Esophagus muscularis mucosa (tissue), 4 donors: Measurements from ENCODE around the gene NOXA1. TPM values are rescaled to one million over a fixed set of nuclear protein-coding genes. Genes with fewer than 3 reads are reported as not detected.

Experiments
- DNase-seq: peaks from one replicate; pipeline ENCODE4 v3.0.0-alpha.2; 2017; ENCODE audit errors: extremely low spot score
- H3K27ac ChIP-seq, 4 donors: fragments of 200-600 bp; sonication (generic); replicated peaks in 1 of 4; 1 replicate in 3 of 4; 2 replicates in 1 of 4; pipeline ENCODE4 v1.5.1; 2016 to 2019; ENCODE audit warnings: mild to moderate bottlenecking in 1 of 4
- H3K27me3 ChIP-seq, 4 donors: fragments of 200-600 bp; sonication (generic); one replicate each; pipeline versions ENCODE4 v1.5.1 to v1.6.0; 2016 to 2019
- H3K36me3 ChIP-seq, 4 donors: fragments of 200-600 bp; sonication (generic); one replicate each; pipeline ENCODE4 v1.5.1; 2016 to 2019
- H3K4me1 ChIP-seq, 4 donors: fragments of 200-600 bp; sonication (generic); one replicate each; pipeline ENCODE4 v1.5.1; 2016 to 2019
- H3K4me3 ChIP-seq, 4 donors: fragments of 200-600 bp; sonication (generic); 1 replicate in 2 of 4; 2 replicates in 2 of 4; pipeline ENCODE4 v1.5.1; 2016 to 2019; ENCODE audit warnings: mild to moderate bottlenecking in 4 of 4, moderate library complexity in 1 of 4
- H3K9me3 ChIP-seq, 4 donors: fragments of 200-600 bp; sonication (generic); 1 replicate in 3 of 4; 2 replicates in 1 of 4; pipeline ENCODE4 v1.5.1; 2016 to 2019
- EP300 ChIP-seq: sonication (generic); formaldehyde crosslinking; IDR thresholded peaks from one replicate; pipeline ENCODE4 v1.6.1; 2017; ENCODE audit warnings: antibody characterized with exemption
- POLR2A ChIP-seq: fragments of 450-650 bp; IDR thresholded peaks from one replicate; pipeline ENCODE4 v1.6.1; 2017; ENCODE audit warnings: antibody characterized with exemption, moderate library complexity, mild to moderate bottlenecking, low read depth
- POLR2AphosphoS5 ChIP-seq, 2 donors: sonication (generic); formaldehyde crosslinking; IDR thresholded peaks; one replicate each; pipeline ENCODE4 v1.6.1; 2017; ENCODE audit warnings: antibody characterized with exemption in 2 of 2
- WGBS: methylation state at CpG from one replicate; pipeline ENCODE4 v1.1.5; 2018; 5-methylcytosine and 5-hydroxymethylcytosine counted together
- intact Hi-C: fragments of 100-400 bp; cut with DNase I; formaldehyde crosslinking; loops from one replicate; pipeline ENCODE4 v1.15.1; 2023
- total RNA-seq, 4 donors: library from RNA; depleted of rRNA; stranded (reverse); fragments of >200 nt; gene quantifications; one replicate each; pipeline versions ENCODE4 v1.1.0 to v1.2.1, GENCODE V29; 2016
- TF ChIP-seq, protein P1 (sequence below), 3 experiments: fragments of 200-600 bp in 2 of 3; fragments of 450-650 bp in 1 of 3; sonication (generic) in 2 of 3; IDR thresholded peaks; one replicate each; pipeline ENCODE4 v1.5.1; 2017 to 2019; ENCODE audit warnings: antibody characterized with exemption in 3 of 3, mild to moderate bottlenecking in 2 of 3, moderate library complexity in 1 of 3

NOXA1 gene
- total RNA-seq, 4 donors from 2014 or later = 2.1 to 4.0 (median 3.0) TPM

DNA sequence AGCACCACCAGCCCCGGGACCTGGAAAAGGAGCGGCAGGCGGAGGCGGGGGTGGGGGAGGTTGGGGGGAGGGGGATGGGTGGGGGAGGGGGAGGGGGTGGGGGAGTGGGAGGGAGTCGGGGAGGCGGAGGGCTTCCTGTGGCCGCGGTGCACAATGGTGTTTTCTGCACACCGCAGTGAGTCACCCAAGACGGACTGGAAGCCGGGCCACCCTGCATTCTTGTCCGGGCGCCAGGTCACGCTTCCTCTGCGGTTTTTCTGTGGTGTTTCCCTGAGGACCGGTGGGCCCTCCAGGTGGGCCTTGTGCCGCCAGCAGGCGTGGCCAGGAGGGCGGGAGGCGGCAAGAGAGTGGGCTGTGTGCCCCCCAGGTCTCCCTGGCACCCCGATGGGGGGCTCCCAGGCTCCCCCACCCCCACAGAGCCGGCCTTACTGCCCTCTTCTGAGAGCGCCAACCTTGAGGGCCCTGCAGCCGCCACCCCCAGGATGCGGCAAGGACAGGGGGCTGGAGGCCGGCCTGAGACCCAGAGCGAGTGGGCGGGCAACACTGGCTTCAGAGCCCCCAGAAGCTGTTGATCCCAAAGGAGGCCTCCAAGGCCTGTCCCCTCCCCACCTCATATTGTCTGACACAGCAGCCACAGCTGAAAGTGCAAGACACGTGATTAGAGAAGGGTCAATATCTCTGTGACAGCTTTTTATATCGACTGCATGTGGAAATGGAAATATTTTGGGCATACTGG is 11.4 kb upstream of the NOXA1 start:
- peak overlapping the region; percentile 69 to 75 (median 72) for H3K27ac ChIP-seq
- no peak for TF ChIP-seq EP300
- TF ChIP-seq, protein P1, sequence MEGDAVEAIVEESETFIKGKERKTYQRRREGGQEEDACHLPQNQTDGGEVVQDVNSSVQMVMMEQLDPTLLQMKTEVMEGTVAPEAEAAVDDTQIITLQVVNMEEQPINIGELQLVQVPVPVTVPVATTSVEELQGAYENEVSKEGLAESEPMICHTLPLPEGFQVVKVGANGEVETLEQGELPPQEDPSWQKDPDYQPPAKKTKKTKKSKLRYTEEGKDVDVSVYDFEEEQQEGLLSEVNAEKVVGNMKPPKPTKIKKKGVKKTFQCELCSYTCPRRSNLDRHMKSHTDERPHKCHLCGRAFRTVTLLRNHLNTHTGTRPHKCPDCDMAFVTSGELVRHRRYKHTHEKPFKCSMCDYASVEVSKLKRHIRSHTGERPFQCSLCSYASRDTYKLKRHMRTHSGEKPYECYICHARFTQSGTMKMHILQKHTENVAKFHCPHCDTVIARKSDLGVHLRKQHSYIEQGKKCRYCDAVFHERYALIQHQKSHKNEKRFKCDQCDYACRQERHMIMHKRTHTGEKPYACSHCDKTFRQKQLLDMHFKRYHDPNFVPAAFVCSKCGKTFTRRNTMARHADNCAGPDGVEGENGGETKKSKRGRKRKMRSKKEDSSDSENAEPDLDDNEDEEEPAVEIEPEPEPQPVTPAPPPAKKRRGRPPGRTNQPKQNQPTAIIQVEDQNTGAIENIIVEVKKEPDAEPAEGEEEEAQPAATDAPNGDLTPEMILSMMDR (IDR thresholded peaks at IDR 0.05) = no peak
- no peak for TF ChIP-seq POLR2A
- TF ChIP-seq POLR2AphosphoS5 (IDR thresholded peaks at IDR 0.05) = peak in 1 of 2 donors; percentile 59
- 61% methylated on average over 18 of the region's 30 CpGs for WGBS
- H3K4me3 ChIP-seq = peak overlapping the region in 2 of 4 donors; percentile 5 to 35
- H3K4me1 ChIP-seq = peaks cover 29 to 41% (median 37%) of the 10 kb centered on the region in 4 donors
- peaks cover 0 to under 1% (median 0%) of the 10 kb centered on the region in 4 donors for H3K36me3 ChIP-seq
- no peaks in the 10 kb centered on the region for H3K9me3 ChIP-seq
- no peak for DNase-seq
- intact Hi-C loops = no loop called here
- H3K27me3 ChIP-seq = peaks cover 0 to under 1% (median 0%) of the 10 kb centered on the region in 4 donors

- WGBS = 87% methylated on average over 10 of the region's 10 CpGs
- intact Hi-C loops = no loop called here
- H3K4me3 ChIP-seq = no peak overlapping the region
- no peak for DNase-seq
- H3K36me3 ChIP-seq = peaks cover 0 to 7% (median 0%) of the 10 kb centered on the region in 4 donors
- H3K27me3 ChIP-seq = no peaks in the 10 kb centered on the region
- H3K9me3 ChIP-seq = no peaks in the 10 kb centered on the region
- TF ChIP-seq, protein P1 (IDR thresholded peaks at IDR 0.05) = no peak
- TF ChIP-seq POLR2AphosphoS5 (IDR thresholded peaks at IDR 0.05) = no peak
- TF ChIP-seq EP300 = no peak
- TF ChIP-seq POLR2A = no peak
- H3K27ac ChIP-seq = peak overlapping the region; percentile 69 to 75 (median 72)
- H3K4me1 ChIP-seq = peaks cover 23 to 41% (median 34%) of the 10 kb centered on the region in 4 donors
These were observed 10.8 kb upstream of the NOXA1 start for GRCh38 chr9:137412431-137412830.

DNA sequence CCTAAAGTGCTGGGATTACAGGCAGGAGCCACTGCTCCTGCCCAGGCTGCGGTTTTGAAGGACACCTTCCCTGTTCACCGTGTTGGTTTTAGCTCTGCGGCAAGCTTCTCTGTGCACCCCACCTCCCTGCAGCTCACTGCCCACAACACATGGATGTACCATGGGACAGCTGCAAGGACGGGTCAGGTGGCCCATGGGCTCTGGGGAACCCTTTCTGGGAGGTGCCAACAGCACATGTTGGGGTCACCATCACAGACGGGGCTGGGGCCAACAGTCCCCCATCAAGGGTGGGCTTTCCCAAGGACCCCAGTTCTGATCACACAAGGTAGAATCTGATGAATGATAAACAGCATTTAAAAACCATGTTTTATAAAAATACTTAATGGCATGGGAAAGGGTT is 7.7 kb upstream of the NOXA1 start:
- Histone ChIP-seq H3K27ac (no peak overlapping the region), H3K36me3 (peaks cover 0 to 11% (median 0%) of the 10 kb centered on the region in 4 donors), H3K27me3 (no peaks in the 10 kb centered on the region), H3K4me1 (peaks cover 20 to 45% (median 33%) of the 10 kb centered on the region in 4 donors), H3K9me3 (no peaks in the 10 kb centered on the region), H3K4me3 (no peak overlapping the region)
- TF ChIP-seq, protein P1 (IDR thresholded peaks at IDR 0.05) = no peak
- TF ChIP-seq EP300 (no peak), POLR2A (no peak), POLR2AphosphoS5 (IDR thresholded peaks at IDR 0.05) (no peak)
- 100% methylated on average over 5 of the region's 5 CpGs for WGBS
- DNase-seq = no peak
- intact Hi-C loops = no loop called here

- Histone ChIP-seq H3K36me3 (peaks cover 0 to 11% (median 0%) of the 10 kb centered on the region in 4 donors), H3K4me1 (peaks cover 14 to 40% (median 27%) of the 10 kb centered on the region in 4 donors), H3K27me3 (no peaks in the 10 kb centered on the region), H3K4me3 (no peak overlapping the region), H3K9me3 (no peaks in the 10 kb centered on the region), H3K27ac (no peak overlapping the region)
- DNase-seq = no peak
- TF ChIP-seq POLR2A (no peak), EP300 (no peak), POLR2AphosphoS5 (IDR thresholded peaks at IDR 0.05) (no peak)
- TF ChIP-seq, protein P1 (IDR thresholded peaks at IDR 0.05) = no peak
- intact Hi-C loops = no loop called here
- WGBS = 97% methylated on average over 13 of the region's 23 CpGs
These were observed 7.1 kb upstream of the NOXA1 start for GRCh38 chr9:137416006-137416562.
